LNCaP clone FGC (cell line): Measurements from ENCODE around the gene USP2.
"Not testable (repeated sequence)": the region's sequence is repeated elsewhere in the genome, so short reads cannot be mapped to it uniquely, and the experiment has no call there.

Experiments
- DNase-seq: peaks from one replicate; pipeline ENCODE4 v3.0.0-alpha.2; 2011; ENCODE audit warnings: low read depth
- H3K4me3 ChIP-seq: 2 replicates; pipeline ENCODE4 v1.5.1; 2011; ENCODE audit warnings: mild to moderate bottlenecking, low read depth, low read length, control low read depth
- CTCF ChIP-seq: IDR thresholded peaks from 2 replicates; pipeline ENCODE4 v1.5.1; 2012; ENCODE audit warnings: mild to moderate bottlenecking; ENCODE audit not compliant: control insufficient read depth, insufficient read depth; ENCODE audit errors: extremely low read depth

Gene USP2

GRCh38 chr11:119384332-119384731 is 2.8 kb upstream of the USP2 start:
- no peak for DNase-seq
- no peak overlapping the region for H3K4me3 ChIP-seq
- TF ChIP-seq CTCF, result no peak

- DNase-seq, result not testable (repeated sequence)
- peak overlapping the region; percentile 59 for H3K4me3 ChIP-seq
These were observed 1.0 kb upstream of the USP2 start for GRCh38 chr11:119382513-119382912.

GRCh38 chr11:119382101-119382500 is 611 bp upstream of the USP2 start:
- peak overlapping the region; percentile 59 for H3K4me3 ChIP-seq
- DNase-seq, result no peak
- no peak for TF ChIP-seq CTCF

- TF ChIP-seq CTCF, result no peak
- DNase-seq, result no peak
- H3K4me3 ChIP-seq, result peak overlapping the region; percentile 59
These were observed 686 bp downstream of the USP2 start for GRCh38 chr11:119380827-119381180.

- no peak for TF ChIP-seq CTCF
- H3K4me3 ChIP-seq, result no peak overlapping the region; the same call in 1 of the 2 replicates
- no peak for DNase-seq
These were observed 1.2 kb downstream of the USP2 start for GRCh38 chr11:119380160-119380826.

GRCh38 chr11:119378851-119379465 is 2.5 kb downstream of the USP2 start:
- H3K4me3 ChIP-seq, result no peak overlapping the region
- no peak for DNase-seq
- no peak for TF ChIP-seq CTCF

GRCh38 chr11:119377961-119378667 is 3.4 kb downstream of the USP2 start:
- no peak for DNase-seq
- no peak overlapping the region for H3K4me3 ChIP-seq
- no peak for TF ChIP-seq CTCF
